Stomach smooth muscle (tissue), 2 donors: ENCODE results near the gene MYL3.

Experiments
- H3K27ac ChIP-seq: one replicate; pipeline ENCODE4 v1.7.0; 2013; ENCODE audit warnings: mild to moderate bottlenecking, low read length, inconsistent platforms
- H3K27me3 ChIP-seq, 2 donors: one replicate each; pipeline ENCODE4 v1.7.0; 2013; ENCODE audit warnings: low read length in 2 of 2; ENCODE audit not compliant: insufficient read depth in 2 of 2, control insufficient read depth in 1 of 2
- H3K36me3 ChIP-seq, 2 donors: one replicate each; pipeline ENCODE4 v1.7.0; 2013; ENCODE audit warnings: low read length in 2 of 2; ENCODE audit not compliant: control insufficient read depth in 2 of 2, insufficient read depth in 2 of 2
- H3K4me1 ChIP-seq: one replicate; pipeline ENCODE4 v1.7.0; 2013; ENCODE audit warnings: low read length; ENCODE audit not compliant: control insufficient read depth, insufficient read depth
- H3K4me3 ChIP-seq, 2 donors: one replicate each; pipeline ENCODE4 v1.7.0; 2013; ENCODE audit warnings: low read length in 2 of 2
- H3K9ac ChIP-seq, 2 donors: one replicate each; pipeline ENCODE4 v1.7.0; 2013; ENCODE audit warnings: low read length in 2 of 2, mild to moderate bottlenecking in 1 of 2
- H3K9me3 ChIP-seq, 2 donors: one replicate each; pipeline ENCODE4 v1.7.0; 2013; ENCODE audit warnings: low read length in 2 of 2; ENCODE audit not compliant: control insufficient read depth in 2 of 2
- donor health status: healthy.
- donor health status: Pancreatic carcinoma.

MYL3 gene

DNA sequence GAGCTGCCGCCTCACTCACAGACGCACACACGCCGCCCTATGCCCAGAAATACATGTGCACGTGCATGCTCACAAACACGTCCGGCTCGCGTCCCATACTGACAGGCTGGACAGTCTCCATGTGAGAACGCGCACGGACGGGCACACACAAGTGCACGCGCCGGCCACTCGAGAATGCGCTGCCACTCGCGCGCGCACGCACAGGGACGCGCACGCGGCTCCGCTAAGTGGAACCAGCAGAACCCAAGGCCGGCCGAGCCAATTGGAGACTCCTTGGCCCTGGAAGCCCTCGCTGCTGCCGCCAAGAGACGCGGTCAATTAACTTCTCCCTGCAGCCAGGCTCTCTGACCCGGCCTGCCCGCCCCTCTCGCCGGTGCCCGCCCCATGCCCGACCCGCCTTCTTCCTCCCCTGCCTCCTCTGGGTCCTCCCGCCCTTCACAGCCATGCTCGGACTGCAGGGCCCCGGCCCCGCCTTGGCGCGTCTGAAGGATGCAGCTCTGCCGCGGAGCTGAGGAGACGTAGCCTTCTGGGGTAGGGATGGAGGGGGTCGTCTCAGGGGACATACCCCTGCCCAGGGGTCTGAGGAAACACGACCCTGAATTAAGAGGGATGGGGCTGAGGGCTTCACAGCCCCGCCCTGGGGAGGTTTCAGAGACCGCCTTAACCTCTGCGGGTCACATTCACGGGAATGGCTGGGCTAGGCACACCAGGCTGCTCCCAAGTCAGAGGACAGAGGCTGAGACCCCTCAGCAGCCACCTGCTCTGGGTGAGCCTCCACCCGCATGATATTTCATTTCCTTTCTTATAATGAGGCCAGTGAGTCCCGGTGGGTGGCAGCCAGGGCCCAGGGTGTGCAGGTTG lies 29.3 kb upstream of the MYL3 start:
- Histone ChIP-seq H3K4me3 (peak overlapping the region; percentile 52 to 74), H3K27me3 (peaks cover 0 to 4% of the 10 kb centered on the region in 2 donors), H3K36me3 (no peaks in the 10 kb centered on the region), H3K9ac (peak overlapping the region in 1 of 2 donors; percentile 0), H3K4me1 (peaks cover 24% of the 10 kb centered on the region), H3K27ac (no peak overlapping the region), H3K9me3 (no peaks in the 10 kb centered on the region)

GRCh38 chr3:46891132-46891531 lies 27.9 kb upstream of the MYL3 start:
- H3K9ac ChIP-seq, result no peak overlapping the region
- no peaks in the 10 kb centered on the region for H3K27me3 ChIP-seq
- peaks cover 24% of the 10 kb centered on the region for H3K4me1 ChIP-seq
- no peak overlapping the region for H3K4me3 ChIP-seq
- H3K36me3 ChIP-seq, result no peaks in the 10 kb centered on the region
- H3K27ac ChIP-seq, result no peak overlapping the region
- H3K9me3 ChIP-seq, result no peaks in the 10 kb centered on the region

DNA sequence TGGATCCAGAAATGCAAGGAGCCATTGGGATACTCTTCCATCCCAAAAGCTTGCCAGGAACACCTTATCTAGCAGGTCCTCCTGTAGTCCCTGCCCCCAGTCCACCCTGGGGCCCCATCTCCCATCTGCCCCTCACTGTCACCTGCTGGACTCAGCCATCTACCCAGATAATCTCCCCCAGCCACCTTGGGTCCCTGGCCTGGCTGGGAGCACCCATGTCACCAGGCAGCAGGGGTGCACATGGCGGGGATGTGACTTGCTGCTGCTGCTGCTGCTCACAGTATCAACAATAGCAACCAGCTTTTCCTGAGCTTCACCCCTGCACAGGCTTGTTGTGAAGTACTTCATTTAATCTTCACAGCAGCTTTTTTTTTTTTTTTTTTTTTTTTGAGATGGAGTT lies 26.9 kb upstream of the MYL3 start:
- Histone ChIP-seq H3K36me3 (no peaks in the 10 kb centered on the region), H3K4me3 (no peak overlapping the region), H3K9me3 (no peaks in the 10 kb centered on the region), H3K9ac (no peak overlapping the region), H3K27ac (no peak overlapping the region), H3K27me3 (no peaks in the 10 kb centered on the region), H3K4me1 (peaks cover 24% of the 10 kb centered on the region)

DNA sequence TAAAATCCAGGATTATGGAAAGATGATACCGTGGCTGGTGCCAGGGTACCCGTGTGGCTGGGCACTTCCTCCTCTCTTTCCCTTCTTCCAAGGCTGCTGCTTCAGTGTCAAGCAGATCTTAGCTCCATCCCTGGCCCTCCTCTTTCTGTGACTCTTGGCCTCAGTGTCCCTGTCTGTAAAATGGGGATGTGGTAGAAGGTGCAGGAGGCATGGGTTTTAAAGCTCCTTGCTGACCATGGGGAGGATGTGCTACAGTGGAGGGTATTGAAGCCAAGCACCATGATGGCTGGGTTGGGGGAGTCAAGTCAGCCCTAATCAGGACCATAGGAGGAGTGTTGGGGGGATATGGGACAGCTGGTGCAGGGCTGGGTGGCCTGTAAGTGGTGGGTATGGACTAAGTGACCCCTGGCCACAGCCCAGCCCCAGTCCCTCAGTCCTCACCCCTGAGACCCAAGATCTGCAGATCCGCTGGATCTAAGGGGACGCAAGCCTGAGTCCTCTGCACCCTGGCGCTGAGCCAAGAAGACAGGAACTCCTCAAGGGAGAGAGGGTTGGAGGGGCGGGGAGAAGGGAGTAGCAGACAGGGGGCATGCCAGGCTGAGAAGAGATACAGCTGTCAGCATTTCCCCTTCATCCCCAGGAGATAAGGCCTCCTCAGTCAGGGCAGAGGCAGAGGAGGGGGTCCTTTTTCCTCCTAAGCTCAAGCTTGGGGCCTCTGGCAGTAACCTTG lies 26.3 kb upstream of the MYL3 start:
- no peaks in the 10 kb centered on the region for H3K36me3 ChIP-seq
- H3K27ac ChIP-seq, result no peak overlapping the region
- no peak overlapping the region for H3K4me3 ChIP-seq
- no peak overlapping the region for H3K9ac ChIP-seq
- H3K4me1 ChIP-seq, result peaks cover 28% of the 10 kb centered on the region
- no peaks in the 10 kb centered on the region for H3K27me3 ChIP-seq
- no peaks in the 10 kb centered on the region for H3K9me3 ChIP-seq

GRCh38 chr3:46888705-46889104 lies 25.5 kb upstream of the MYL3 start:
- Histone ChIP-seq H3K9ac (no peak overlapping the region), H3K9me3 (no peaks in the 10 kb centered on the region), H3K36me3 (no peaks in the 10 kb centered on the region), H3K27ac (no peak overlapping the region), H3K4me1 (peaks cover 32% of the 10 kb centered on the region), H3K27me3 (peaks cover 3 to 6% of the 10 kb centered on the region in 2 donors), H3K4me3 (no peak overlapping the region)

DNA sequence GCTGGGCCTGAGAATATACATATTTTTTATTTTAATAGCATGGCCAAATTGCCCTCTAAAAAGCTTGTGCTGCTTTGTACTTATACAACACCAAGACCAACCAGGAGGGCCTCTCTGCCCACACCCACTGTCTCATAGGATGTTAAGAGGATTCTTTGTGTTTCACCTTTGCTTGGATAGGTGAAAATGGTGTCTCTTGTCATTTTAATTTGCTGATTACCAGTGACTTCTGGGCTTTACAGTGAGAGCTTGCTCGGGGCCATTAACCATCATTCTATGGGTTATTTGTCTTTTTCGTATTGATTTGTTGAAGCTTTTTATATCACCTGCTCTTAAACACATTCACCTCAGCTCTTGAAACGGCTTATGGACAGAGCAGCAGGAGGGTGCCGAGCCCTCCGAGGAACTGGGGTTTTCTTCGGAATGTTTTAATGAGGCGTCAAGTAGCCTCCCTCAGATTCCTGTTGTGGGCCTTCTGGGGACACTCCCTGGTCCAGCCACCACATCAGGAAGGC lies 24.8 kb upstream of the MYL3 start:
- Histone ChIP-seq H3K9ac (no peak overlapping the region), H3K4me1 (peaks cover 31% of the 10 kb centered on the region), H3K4me3 (no peak overlapping the region), H3K9me3 (no peaks in the 10 kb centered on the region), H3K36me3 (no peaks in the 10 kb centered on the region), H3K27ac (no peak overlapping the region), H3K27me3 (peaks cover 6 to 10% of the 10 kb centered on the region in 2 donors)

DNA sequence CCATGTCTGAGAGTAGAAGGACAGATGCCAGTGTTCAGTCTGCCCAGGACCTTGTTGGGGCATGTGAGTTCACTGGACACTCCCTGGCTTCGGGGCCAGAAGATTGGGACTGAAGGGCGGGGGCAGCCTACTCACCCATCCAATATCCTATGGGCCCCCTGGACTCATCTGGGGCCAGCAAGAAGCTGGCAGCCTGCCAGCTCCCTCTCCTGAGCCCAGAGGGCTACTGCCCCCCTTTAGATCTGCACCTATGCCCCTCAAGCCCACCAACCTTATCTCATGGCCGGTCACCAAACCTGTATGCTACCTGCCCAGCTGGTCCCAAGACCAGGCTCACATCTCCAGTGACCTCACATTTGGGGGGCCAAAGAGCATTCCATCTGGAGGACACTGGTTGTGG lies 22.4 kb upstream of the MYL3 start:
- H3K4me1 ChIP-seq, result peaks cover 27% of the 10 kb centered on the region
- H3K9ac ChIP-seq, result no peak overlapping the region
- H3K27me3 ChIP-seq, result peaks cover 6 to 22% of the 10 kb centered on the region in 2 donors
- no peak overlapping the region for H3K4me3 ChIP-seq
- no peaks in the 10 kb centered on the region for H3K36me3 ChIP-seq
- H3K9me3 ChIP-seq, result no peaks in the 10 kb centered on the region
- no peak overlapping the region for H3K27ac ChIP-seq

GRCh38 chr3:46884929-46885328 lies 21.7 kb upstream of the MYL3 start:
- Histone ChIP-seq H3K27ac (no peak overlapping the region), H3K9ac (no peak overlapping the region), H3K4me1 (peaks cover 27% of the 10 kb centered on the region), H3K4me3 (no peak overlapping the region), H3K27me3 (peaks cover 6 to 22% of the 10 kb centered on the region in 2 donors), H3K9me3 (no peaks in the 10 kb centered on the region), H3K36me3 (no peaks in the 10 kb centered on the region)

GRCh38 chr3:46884427-46884826 lies 21.2 kb upstream of the MYL3 start:
- H3K9ac ChIP-seq, result no peak overlapping the region
- H3K36me3 ChIP-seq, result no peaks in the 10 kb centered on the region
- H3K4me3 ChIP-seq, result no peak overlapping the region
- H3K9me3 ChIP-seq, result no peaks in the 10 kb centered on the region
- H3K27ac ChIP-seq, result no peak overlapping the region
- H3K27me3 ChIP-seq, result peaks cover 6 to 22% of the 10 kb centered on the region in 2 donors
- peaks cover 24% of the 10 kb centered on the region for H3K4me1 ChIP-seq

DNA sequence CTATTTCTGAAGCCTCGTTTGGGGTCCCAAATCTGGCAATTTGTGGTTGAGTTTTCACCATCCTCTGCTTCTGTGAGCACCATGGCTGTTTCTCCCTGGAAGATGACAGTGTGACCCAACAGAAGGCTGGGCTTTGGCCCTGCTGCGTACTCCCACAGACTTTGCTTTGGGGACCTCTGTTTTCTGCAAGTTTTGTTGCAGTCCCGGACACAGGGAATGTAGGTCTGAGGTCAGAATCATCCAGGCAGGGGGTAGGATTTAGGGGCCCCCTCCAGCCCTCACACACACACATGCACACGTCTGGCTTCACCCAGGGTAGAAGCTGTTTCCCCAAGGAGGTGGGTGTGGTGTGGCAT lies 20.6 kb upstream of the MYL3 start:
- Histone ChIP-seq H3K9ac (peak overlapping the region in 1 of 2 donors; percentile 4), H3K4me1 (peaks cover 26% of the 10 kb centered on the region), H3K27me3 (peaks cover 6 to 22% of the 10 kb centered on the region in 2 donors), H3K4me3 (peak overlapping the region in 1 of 2 donors; percentile 64), H3K27ac (no peak overlapping the region), H3K36me3 (no peaks in the 10 kb centered on the region), H3K9me3 (no peaks in the 10 kb centered on the region)
